Hepatic stellate cell (primary cell): ENCODE measurements around the gene ABLIM1.

ENCODE experiments used
- DNase-seq: peaks from one replicate; pipeline ENCODE4 v3.0.0; 2011; ENCODE audit warnings: low spot score

ABLIM1 gene

DNA sequence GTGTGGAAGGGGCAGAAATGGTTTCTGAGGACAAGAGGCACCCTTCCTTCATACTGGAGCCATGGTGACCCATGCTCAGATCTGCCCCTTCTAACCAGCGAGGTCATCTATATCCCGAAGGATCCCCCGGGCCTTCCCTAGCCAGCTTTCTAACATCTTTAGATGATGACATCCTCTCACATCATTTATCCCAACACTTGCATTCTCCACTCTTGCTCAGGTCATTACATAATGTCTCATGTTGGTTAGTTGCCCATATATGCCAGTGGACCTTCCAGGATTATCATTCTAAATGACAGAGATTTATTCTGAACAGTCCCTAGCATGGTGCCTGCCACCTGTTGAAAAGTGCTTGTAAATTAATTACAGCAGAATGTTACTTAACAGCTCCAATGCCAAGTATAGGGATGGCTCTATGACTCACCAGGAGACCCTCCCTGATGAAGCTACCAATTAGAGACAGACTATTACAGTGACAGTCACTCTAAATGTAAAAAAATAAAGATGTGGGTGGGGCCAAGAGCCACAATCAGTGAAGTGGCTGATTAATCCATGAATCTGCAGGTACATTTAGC is 22.6 kb upstream of the ABLIM1 start:
- no peak for DNase-seq

DNA sequence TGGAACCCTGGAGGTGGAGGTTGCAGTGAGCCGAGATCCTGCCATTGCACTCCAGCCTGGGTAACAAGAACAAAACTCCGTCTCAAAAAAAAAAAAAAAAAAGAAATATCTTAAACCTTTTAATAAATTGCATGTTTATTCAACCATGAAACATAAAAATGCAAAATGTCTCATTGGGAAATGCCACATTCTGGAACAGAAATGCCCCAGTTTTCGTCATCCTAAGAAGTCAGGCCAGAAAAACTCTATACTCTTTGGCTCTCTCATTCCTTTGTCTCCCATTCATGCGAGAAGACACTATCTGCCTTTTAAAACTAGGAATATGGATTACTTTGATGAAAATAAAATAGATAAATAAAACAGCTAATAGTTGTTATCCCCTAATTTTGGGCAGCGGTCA is 21.5 kb upstream of the ABLIM1 start:
- DNase-seq = no peak

DNA sequence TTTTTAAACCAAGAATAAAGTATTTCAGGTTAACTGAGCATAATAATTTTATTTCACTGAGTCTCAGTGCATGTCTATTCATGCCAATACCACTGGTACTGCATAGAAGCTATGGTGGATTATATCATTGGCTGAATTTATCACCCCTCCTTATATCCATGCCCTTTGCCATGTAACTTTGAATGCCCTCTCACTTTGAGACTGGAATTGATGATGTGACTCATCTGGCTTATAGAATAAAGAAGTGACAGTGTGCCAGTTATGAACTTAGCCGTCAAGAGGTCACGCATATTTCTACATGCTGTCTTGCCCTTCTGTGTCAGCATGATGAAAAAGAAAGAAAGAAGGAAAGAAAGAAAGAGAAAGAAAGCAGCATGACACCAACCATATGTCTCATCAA is 20.7 kb upstream of the ABLIM1 start:
- DNase-seq = no peak

DNA sequence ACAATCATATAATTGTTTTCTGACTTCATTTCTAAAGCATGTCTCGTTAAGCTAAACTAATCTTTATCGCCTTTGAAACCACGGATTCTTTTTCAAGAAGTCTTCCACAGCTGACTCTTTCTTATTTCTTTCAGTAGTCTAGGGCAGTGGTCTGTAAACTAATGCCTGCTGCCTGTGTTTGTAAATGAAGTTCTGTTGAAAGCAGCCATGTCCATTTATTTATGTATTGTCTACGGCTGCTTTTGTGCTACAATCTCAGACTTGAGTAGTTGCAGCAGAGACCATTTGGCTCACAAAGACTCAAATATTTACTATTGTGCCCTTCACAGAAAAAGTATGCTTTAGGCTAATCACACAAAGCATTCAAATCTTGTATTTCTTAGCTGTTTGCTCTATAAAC is 20.3 kb upstream of the ABLIM1 start:
- DNase-seq = no peak

DNA sequence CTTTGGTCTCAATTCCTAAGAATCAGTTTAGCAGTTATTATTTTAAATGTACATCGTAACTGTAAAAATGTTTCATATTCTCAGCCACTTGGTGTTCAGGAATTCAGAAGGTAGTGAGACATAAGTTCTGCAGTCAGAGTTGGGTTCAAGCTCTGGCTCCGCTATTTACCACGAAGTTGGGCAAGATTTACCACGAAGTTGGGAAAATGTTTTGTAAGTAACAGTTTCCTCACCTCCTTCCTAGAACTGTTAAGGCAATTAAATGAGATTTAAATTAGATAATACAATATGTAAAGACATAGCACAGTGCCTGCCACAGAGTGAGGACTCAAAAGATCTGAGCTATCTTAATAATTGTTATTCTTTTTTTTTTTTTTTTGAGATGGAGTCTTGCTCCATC is 16.3 kb upstream of the ABLIM1 start:
- DNase-seq = no peak

DNA sequence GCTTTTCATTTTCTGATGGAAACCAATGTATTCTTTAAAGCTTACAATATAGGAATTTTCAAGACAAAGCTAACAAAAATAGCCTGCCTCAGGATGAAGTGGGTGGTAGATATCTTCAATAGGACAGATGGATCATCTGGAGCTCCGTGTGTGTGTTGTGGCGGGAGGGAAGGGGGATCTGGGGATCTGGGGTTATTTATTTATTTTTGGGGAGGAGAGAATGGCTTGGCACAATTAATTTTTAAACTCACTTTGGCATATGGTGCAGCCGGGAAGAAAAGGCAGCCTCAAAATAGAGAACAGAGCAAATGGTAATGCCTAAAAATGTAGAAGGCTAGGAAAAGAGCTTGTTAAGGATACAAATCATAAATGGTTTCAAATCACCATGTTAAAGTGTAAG is 11.6 kb upstream of the ABLIM1 start:
- no peak for DNase-seq

DNA sequence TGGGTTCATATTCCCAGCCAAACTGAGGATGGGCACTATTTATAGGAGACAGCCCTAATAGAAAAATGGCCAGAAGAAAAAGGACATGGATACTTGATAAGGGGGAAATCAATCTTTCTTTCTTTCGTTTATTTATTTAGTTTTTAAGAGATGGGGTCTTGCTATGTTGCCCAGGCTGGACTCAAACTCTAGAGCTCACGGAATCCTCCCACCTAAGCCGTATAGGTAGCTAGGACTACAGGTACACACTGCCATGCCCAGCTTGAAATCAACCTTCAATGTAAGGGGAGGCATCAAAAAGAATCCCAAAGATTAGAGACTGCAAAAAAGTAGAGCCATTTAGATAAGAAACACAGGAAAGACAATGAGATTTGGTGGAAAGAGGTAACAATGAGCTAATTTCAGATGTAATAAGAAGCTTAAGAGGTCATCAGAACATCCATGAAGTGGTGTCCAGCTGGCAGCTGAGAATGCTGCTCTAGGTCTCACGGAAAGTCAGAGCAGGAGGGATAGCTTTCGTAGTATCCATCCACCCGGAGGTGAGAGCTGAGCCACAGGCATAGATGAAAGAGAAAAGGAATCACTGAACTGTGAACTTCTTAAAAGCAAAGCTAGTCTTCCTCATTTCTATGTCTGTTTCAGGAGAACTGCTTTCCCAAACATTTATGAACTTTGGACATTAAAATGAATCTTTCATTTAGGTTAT is 10.5 kb upstream of the ABLIM1 start:
- DNase-seq = no peak

DNA sequence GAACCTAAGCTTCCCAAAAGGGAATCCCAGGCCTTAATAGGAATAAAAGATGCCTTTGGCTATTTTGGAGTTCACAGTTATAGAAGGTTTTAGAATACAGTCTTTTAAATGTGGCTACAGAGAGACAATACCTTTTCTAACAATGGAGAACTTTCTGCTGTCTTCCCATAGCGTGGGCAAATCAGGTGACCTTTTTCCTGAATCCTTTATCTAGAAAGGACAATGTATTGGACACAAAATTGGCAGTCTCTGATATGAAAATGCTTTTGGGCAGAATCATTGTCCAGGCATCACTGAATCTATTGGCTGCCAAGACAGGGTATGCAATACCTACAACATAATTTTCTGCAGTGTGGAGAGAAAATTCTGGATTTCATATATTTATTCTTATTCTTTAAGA is 7.8 kb upstream of the ABLIM1 start:
- DNase-seq = no peak

DNA sequence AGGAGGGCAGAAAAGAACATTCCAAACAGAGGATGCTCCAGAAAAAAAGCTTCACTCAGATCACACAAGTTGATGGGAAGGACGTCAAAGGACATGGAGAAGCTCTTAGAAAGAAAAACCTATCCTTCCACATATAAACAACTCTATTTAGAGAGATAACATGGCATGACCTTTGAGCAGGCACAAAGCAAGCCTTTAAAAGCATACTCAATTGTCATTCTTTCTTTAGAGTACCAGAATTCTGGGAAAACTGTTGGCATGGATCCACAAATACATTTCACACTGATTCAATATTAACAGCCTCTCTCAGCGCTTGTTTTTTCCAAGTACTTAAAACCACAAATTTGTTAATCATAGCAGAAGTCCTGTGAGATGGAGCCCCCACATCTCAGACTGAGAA is 7.3 kb upstream of the ABLIM1 start:
- no peak for DNase-seq

DNA sequence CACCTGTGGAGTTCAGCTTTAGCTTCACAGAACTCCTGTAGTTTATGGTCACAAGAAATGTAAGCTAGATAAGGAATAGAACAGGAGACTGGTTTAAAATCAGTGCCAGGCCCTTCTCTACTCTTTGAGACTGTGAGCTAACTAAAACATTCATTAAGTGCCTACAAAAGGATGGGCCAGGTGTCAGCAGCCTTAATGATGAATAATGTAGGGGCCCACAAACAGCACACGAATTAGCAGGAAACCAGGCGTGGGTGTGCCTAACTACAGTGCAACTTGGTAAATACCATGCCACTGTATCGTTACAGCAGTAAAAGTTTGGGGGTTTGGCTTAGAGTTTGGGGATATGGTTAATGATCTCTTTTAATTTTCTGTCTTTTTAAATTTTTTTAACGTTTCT is 6.1 kb upstream of the ABLIM1 start:
- DNase-seq = no peak

DNA sequence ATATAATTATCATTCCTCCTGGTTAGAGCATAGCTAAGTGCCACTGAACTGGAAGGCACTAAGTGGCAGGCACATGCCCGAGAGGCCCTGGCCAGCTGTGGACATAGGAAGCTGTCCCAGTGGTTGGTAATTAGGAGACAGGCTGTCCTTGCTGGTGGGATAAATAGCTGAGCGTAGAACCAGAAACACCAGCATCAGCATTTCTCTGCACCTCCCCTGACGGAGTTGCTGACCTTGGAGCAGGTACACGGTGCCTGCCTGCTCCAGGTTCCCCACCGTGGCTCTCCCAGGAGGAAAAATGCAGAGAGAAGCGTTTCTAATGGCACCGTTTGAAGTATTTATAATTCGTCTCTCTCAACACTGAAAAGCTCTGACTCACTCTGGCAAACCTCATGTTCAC is 5.6 kb upstream of the ABLIM1 start:
- DNase-seq = no peak

DNA sequence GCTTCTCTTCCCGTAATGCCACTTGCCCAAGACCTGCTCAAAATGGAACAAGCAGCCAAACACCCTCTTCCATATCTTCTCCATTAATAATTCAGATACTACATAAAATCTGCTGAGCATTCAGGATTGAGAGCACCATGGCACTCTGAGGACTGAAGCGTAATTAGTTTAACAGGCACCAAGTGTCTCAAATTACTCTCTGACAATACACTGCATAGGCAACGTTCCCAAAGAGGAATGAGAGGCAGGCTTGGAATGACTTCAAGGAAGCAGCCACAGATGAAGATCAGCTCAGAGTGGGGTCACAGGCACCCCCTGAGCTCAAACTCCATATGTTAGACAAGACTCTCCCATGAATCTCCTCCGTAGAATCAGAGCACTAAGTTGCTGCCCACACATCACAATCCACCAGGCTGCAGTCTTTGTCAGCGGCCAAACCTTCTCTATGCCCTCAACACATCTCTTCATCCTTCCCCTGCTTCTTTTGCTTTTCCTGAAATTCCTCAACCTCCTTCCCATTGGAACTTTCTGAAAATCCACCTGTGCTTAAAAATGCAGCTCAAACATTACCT is 4.7 kb upstream of the ABLIM1 start:
- DNase-seq = no peak

DNA sequence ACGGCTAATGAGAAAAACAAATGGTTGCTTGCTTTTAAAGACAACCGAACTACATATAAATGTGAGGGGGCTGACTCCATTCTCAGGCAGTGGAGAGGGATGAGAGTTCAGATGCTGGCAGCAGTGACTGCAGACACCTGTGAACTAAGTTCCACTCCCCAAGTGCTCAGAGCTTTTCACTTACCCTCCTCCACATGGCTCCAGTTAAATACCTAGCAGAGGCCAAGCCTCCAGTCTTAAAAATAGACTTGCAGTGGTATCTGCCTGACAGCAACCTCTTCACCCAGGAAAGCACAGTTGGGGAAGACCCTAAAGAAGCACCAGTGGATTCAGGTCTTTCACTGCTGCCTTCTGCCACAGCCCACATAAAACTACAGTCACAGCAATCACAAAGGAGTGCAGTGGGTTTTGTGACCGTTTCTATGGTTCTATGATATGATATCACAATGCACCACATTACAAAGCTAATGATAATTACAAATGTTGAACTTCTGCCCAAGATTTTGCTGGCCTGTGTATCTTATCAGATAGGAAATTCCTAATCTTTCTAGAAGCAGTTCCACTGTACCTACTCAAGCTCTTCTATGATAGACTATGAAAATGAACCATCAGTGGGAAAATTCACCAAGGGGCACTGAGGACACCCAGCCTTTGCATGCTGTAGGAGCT is 3.3 kb upstream of the ABLIM1 start:
- no peak for DNase-seq

DNA sequence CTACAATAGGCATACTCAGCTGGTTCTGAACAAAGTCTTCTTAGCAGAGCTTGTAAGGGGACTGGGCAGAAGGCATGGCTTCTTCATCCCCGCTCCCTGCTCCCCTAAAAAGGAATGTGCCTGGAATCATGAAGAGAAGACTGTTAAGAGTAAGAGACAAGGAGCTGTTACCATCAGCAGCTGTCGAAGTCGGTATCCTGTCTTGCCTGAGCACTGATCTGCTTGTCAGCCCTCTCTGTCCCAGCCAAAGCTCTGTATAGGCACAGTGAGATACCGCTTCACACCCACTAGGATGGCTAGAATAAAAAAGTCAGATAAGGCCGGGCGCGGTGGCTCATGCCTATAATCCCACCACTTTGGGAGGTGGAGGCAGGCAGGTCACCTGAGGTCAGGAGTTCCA is 2.4 kb downstream of the ABLIM1 start:
- DNase-seq = no peak

DNA sequence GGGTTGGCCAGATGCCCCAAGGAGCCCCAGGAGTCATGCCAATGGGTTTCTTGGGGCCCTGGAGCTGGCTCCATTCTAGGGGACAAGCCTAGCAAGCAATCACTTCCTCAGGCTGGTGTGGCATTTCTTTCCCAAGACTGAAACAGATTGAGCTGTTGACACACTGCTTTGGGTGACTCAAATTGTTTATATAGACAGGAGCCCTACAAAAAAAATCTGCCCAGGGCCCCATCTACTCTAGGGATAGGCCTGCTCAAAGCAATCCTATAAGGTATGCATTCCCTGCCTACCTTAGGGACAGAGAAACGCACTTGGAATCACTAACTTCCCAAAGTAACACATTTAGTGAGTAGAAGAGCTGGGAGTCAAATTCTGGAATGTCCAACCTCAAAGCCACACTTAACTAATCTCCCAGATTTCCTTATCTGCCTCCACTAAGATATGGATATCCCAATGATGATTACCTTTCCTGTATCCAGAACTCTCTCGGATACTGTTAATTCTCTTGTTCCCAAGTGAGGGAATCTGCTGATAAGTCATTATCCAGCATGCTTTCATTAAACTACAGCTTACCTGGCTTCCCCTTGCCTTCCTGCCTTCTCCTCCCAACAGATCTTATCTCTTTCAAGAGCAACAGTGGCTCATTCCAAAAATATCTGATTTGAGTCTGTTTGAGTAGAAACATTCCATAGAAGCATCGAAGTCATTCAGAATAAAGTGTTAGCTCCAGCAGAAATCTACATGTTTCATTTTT is 3.1 kb downstream of the ABLIM1 start:
- no peak for DNase-seq

DNA sequence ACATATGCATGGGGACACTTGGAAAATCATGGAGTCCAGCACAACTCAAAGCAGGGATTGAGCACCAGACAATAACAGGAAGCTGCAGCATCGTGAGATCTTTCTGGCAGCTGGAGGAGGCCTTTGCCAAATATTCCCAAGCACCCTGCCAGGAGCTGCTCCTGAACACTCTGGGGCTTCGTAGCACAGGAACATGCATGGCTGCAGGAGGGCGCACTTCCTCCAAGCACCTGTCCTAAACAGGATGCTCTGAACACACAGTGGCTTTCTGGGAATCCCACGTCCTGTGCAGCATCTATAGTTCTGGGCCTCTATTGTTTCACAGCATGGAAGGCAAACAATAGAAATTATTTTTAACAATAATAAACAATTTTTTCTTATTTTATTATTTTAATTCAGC is 4.1 kb downstream of the ABLIM1 start:
- no peak for DNase-seq

DNA sequence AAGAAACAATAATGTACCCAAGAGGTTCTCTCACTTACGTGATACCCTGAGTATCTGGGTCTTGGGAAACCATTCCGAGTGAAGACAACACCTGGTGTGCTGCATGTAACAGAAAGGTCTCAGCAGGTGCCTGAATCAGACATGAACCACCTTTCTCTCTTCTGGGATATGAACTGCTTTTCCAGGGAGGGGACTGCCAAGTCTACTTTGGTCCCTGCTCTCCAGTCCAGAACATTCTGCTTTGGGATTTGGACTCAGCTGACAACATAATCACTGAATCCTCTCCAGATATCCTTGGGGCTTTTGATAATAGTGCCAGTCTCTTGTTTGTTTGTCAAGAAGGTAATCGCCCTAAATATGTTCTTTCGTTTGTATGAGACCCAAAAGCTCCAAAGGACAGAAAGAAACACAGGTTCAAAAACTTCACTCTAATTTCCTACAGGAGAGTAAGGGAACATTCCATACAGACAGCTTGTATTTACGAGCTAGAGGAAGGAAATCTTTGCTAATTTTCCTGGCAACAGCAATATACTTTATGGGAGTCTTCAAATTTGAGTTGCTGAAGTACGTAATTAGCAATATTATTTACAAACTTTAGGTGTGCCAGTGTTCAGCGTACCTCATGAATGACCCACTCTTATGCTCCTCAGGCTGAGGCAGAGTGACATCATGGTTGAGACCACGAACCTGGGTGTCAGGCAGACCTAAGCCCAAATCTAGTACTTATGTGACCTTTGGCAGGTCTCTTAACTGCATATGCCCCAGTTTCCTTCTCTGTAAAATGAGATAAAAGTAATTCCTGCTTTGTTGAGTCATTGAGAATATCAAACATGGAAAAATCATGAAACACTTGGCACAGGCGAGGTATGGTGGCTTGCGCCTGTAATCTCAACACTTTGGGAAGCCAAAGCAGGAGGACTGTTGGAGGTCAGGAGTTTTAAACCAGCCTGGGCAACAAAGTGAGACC is 5.4 kb downstream of the ABLIM1 start:
- DNase-seq = no peak

DNA sequence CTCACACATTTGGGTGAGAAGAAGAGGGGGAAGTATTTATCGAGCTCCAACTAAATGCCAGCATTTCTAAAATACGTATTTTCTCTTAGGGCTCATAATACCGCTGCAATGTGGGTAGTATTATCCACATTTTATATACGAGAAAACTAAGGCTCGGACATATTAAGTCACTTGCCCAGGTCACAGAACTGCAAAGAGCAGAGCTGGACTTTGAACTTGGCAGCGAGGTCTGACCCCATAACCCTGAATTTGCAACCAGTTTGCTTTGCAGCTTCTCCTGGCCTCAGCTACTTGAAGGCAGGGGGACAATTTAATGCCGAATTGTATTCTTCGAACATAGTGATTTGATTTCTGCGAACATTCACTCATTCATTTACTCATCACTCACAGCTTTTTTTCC is 7.2 kb downstream of the ABLIM1 start:
- DNase-seq = no peak

DNA sequence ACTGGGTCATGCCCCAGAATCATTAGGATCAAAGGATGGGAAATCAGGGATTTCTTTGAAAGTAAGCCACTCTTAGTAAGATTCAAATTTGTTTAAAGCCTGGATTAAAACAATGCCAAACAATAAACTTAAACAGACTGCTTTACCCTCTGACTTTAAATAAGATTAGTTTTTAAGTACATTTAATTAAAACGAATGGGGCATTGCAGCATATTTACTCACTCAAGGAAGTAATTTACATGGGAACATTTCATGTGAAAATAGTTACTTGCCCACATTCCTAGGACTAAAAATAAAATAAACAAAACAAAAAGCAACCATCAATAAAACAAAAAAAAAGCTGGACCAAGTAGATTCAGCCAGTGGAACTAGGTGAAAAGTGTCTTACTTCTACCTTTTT is 7.8 kb downstream of the ABLIM1 start:
- no peak for DNase-seq

DNA sequence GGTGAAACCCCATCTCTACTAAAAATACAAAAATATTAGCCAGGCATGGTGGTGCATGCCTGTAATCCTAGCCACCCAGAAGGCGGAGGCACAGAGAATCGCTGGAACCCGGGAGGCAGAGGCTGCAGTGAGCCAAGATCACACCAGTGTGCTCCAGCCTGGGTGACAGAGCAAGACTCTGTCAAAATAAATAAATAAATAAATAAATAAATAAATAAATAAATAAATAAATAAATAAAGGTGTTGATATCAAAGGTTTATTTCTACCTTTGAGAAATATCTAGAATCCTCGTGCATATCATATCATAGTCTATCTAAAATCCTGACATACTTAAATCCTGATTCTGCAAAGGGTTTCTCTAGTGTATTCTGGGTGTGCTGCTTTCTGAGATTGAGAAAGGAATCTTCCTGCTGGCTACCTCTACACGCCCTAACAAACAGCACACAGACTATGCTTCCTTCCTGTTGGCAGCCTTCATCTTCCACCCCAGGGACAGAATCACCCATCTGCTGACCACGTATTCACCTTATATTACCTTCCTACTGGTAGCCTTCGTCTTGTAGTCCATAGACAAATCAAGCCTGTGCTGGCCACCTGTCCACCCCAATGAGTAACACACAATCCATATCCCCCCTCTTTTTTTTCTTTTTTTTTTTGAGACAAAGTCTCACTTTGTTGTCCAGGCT is 8.7 kb downstream of the ABLIM1 start:
- DNase-seq = no peak

DNA sequence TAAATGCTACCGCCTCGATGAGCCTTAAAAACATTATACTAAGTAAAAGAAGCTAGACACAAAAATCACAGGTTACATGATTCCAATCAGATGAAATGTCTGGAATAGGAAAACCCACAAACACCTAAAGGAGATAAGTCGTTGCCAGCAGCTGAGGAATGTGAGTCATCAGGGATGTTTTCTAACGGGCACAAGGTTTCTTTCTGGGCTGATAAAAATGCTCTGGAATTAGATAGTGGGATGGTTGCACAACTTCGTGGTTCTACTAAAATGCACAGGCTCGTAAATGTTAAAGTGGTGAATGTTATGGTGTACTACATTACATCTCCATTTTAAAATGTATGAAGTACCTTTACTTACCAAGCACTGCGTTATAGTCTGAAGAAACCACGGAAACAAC is 9.7 kb downstream of the ABLIM1 start:
- no peak for DNase-seq
